ENCODE measurements around the gene RHBDL3.
"Not testable (repeated sequence)": the region's sequence is repeated elsewhere in the genome, so short reads cannot be mapped to it uniquely, and the experiment has no call there.

The RHBDL3 gene

DNA sequence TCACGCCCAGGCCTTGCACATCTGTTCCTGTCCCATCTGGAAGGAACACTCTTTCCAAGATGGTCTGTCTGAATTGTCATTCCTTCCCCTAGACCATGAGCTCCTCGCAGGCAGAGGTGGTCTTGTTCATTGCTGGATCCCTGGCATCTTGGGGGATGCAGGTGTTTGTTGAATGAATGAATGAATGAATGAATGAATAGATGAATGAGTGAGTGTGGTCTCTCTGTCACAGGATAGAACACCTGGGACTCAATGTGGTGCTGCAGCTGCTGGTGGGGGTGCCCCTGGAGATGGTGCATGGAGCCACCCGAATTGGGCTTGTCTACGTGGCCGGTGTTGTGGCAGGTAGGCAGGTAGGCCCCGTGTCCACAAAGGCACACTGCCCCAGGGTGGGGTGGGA, 32.2 kb downstream of the RHBDL3 start:
- no peak for DNase-seq

- no peak for DNase-seq
Measured at GRCh38 chr17:32298298-32298697, 32.7 kb downstream of the RHBDL3 start.

GRCh38 chr17:32298721-32299579, 33.3 kb downstream of the RHBDL3 start:
- no peak for DNase-seq

DNA sequence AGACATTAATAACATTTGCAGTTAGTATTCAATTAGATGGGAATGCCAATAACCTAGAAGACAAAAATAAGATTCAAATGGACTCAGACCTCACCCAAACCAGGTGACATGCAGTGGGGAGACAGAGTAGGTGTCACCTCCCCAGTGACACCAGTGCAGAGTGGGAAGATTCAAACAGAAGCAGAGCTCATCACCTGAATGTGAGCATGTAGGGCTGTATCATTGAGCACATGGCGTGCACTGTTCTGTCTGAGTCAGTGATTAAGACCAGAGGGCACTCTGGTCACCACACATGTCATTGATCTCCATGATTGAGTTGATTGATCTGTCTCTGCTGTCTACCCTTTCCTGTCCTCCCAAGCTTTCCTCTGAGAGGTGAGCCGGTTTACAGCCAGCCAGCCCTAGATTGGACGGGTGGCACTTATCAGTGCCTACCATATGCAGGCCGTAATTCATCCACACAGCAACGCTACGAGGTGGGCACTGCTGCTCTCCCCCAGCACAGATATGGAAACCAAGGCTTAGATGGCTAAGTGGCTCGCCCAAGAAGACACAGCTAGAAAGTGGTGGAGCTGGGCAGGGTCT, 34.0 kb downstream of the RHBDL3 start:
- DNase-seq: no peak

GRCh38 chr17:32302037-32302436, 36.4 kb downstream of the RHBDL3 start:
- no peak for DNase-seq

- no peak for DNase-seq
Measured at GRCh38 chr17:32302860-32303649, 37.4 kb downstream of the RHBDL3 start.

- no peak for DNase-seq
Measured at GRCh38 chr17:32303781-32304288, 38.2 kb downstream of the RHBDL3 start.

GRCh38 chr17:32305049-32305448, 39.4 kb downstream of the RHBDL3 start:
- no peak for DNase-seq

DNA sequence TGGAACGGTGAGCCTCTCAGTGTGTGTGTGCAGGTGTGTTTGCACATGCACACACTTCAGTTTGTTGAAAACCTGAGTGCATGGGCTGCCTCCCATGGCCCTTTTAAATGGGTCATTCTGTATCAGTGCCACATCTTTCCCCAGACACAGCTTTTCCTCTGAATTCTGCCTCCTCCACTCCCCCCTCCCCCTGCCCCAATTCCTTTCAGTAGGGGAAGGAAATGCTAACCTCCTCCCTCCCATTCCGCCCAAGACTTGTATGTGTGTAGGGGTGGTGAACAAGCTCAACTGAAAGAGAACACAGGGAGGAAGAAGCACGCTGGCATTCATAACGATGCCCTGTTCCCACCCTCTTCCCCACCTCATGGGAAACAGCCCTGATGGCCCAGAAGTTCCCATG, 42.0 kb downstream of the RHBDL3 start:
- DNase-seq: no peak

- DNase-seq: no peak
Measured at GRCh38 chr17:32311028-32311536, 45.5 kb downstream of the RHBDL3 start.

GRCh38 chr17:32314636-32315035, 49.0 kb downstream of the RHBDL3 start:
- DNase-seq: no peak

DNA sequence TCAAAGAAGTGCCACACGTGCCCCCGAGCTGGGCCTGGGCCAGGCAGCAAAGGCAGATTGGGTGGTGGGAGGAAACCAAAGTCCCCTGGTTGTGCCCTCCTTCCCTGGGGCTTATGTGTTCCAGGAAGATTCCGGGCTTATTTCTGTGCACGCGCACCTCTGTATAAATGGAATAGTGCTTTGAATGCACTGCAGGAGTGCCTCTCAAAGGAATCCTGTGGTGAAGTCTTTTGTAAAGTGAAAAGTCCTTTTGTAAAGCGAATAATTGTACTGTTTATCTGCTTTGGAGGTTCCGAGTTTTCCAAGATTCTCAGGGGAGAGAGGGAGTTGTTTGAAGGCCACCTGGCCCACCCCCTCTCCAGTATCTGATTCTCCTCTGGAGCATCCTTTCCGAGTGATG, 49.5 kb downstream of the RHBDL3 start:
- no peak for DNase-seq

- DNase-seq: not testable (repeated sequence)
Measured at GRCh38 chr17:32316653-32317052, 51.0 kb downstream of the RHBDL3 start.

- DNase-seq: no peak
Measured at GRCh38 chr17:32317353-32317752, 51.7 kb downstream of the RHBDL3 start.

- DNase-seq: no peak
Measured at GRCh38 chr17:32318071-32318470, 52.4 kb downstream of the RHBDL3 start.

DNA sequence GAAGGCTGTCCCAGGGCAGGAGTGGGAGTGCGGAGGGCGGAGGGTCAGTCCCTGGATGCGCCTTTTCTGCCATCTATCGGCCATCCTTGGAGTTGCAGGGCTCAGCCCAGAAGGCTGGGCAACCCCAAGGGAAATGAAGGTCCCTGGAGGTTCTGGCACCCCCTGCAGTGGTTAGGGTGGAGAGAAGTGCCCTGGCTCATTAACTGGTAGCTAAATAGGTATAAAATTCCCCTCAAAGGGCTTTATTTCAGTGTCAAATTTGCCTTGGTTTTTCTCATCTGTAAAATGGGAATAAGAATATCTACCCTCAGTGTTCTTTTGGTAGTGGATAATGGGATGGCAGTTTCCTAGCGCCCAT, 53.9 kb downstream of the RHBDL3 start:
- DNase-seq: no peak

- not testable (repeated sequence) for DNase-seq
Measured at GRCh38 chr17:32320080-32320479, 54.4 kb downstream of the RHBDL3 start.

DNA sequence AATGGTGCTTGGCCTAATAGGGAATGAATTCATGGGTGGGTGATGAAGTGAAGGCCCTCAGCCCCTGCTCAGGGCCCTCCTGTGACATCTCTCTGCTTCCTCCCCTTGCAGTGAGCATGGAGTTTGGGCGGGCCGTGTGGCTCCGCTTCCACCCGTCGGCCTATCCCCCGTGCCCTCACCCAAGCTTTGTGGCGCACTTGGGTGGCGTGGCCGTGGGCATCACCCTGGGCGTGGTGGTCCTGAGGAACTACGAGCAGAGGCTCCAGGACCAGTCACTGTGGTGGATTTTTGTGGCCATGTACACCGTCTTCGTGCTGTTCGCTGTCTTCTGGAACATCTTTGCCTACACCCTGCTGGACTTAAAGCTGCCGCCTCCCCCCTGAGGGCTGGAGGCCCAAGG, 55.2 kb downstream of the RHBDL3 start:
- no peak for DNase-seq

GRCh38 chr17:32323046-32323445, 57.4 kb downstream of the RHBDL3 start:
- DNase-seq: no peak

DNA sequence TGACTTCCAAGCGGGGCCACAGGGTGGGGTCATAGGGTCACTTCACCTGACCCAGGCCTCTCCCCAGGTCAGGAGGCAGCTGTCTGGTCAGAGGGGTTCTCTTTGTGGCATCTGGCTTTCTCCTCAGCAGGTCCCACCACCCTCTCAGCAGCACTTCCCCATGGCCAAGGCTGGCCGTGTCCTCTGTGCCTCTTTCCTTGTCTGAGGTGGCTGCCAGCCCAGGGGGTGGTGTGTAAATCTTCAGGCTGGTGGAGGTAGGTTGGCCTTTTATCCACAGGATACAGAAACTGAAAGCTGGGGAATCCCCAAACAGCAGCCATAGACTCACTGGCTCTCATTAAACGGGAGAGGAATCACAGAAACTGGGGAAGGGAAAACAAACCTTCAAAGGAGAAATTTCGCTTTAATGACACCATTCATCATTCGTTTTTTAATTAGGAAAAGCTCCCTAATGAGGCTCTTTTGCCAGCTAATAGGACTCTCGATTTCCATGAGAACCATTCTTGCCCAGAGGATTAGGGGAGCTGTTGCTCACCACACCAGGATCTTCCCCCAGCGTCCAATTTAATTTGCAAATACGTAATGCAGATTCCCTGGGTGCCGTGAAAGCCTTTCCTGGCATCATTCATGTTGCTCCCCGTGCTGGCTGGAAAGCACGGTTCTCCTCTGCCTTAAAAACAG, 58.3 kb downstream of the RHBDL3 start:
- DNase-seq: no peak

- DNase-seq: no peak
Measured at GRCh38 chr17:32327911-32328310, 62.3 kb downstream of the RHBDL3 start.

DNA sequence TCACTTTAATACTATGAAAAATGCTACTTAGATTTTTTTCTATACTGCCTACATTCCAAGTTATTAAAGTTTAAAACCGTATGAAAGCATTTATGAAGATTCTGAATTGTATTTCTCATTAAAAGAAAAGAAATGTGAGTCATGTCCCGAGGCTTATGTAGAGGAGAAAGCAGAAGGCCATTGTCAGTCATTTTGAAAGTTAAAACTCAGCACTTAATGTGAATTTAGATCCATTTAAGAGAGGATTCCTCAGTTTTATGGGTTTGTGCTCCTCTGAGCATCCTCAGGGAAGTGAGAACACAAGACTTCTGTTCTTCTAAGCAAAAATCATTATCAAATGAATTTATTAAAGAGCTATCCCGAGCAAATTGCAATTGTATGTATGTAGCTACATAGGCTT, 64.5 kb downstream of the RHBDL3 start:
- no peak for DNase-seq

Measured in NCI-H1417 treated with DMSO at 0.1 percent for 48 hours (cell line).